A549 (cell line): Measurements from ENCODE around the gene SIVA1. TPM values are rescaled to one million over a fixed set of nuclear protein-coding genes. Genes with fewer than 3 reads are reported as not detected.

ENCODE experiments used
- ATAC-seq, 2 experiments: fragments of 200-7000 bp in 1 of 2; fragments of >200 bp in 1 of 2; cut with Nextera tagmentation in 1 of 2; cut with Tn5 transposase in 1 of 2; 3 replicates each; pipeline versions ENCODE4 v1.8.0 to v1.9.1; 2018 to 2020; ENCODE audit warnings: mild to moderate bottlenecking in 1 of 2, moderate library complexity in 1 of 2
- CTCF ChIA-PET: fragments of 300-600 bp; sonication (Branson Sonifier 250); formaldehyde crosslinking; extraction: SDS; loops from one replicate; lab custom pipeline; 2021; ENCODE audit warnings: antibody characterized with exemption, inconsistent platforms; lab: Yijun Ruan, JAX
- POLR2A ChIA-PET: fragments of 350-600 bp; formaldehyde crosslinking; extraction: SDS; loops from one replicate; lab custom pipeline; 2021; ENCODE audit warnings: antibody characterized with exemption, inconsistent platforms; lab: Yijun Ruan, JAX
- DNase-seq, 2 experiments: peaks; one replicate each; pipeline versions ENCODE4 v3.0.0 to v3.0.0-alpha.2; 2011 to 2016; ENCODE audit warnings: low read depth in 1 of 2, low spot score in 1 of 2
- FAIRE-seq: peaks from 2 replicates; lab custom pipeline; 2011; peaks lifted over from hg19 to GRCh38; lab: Jason Lieb, UNC
- H3K27ac ChIP-seq, 2 experiments: fragments of >200 bp; sonication (Bioruptor Twin); formaldehyde crosslinking; 3 replicates each; pipeline ENCODE4 v1.5.1; 2016 to 2017
- H3K4me1 ChIP-seq: fragments of >200 bp; sonication (Bioruptor Twin); formaldehyde crosslinking; 3 replicates; pipeline ENCODE4 v1.6.1; 2016
- H3K4me2 ChIP-seq: fragments of >200 bp; sonication (Bioruptor Twin); formaldehyde crosslinking; 3 replicates; pipeline ENCODE4 v1.6.1; 2016
- H3K4me3 ChIP-seq: fragments of >200 bp; sonication (Bioruptor Twin); formaldehyde crosslinking; 3 replicates; pipeline ENCODE4 v1.5.1; 2016
- H3K9me3 ChIP-seq: fragments of >200 bp; sonication (Bioruptor Twin); formaldehyde crosslinking; 3 replicates; pipeline ENCODE4 v1.6.1; 2016
- CHD2 ChIP-seq: fragments of 150-350 bp; IDR thresholded peaks from 2 replicates; pipeline ENCODE4 v1.6.1; 2014; ENCODE audit warnings: low read length; ENCODE audit not compliant: partially characterized antibody
- EP300 ChIP-seq, 2 experiments: fragments of >200 bp; sonication (Bioruptor Twin); formaldehyde crosslinking; IDR thresholded peaks; 2 replicates in 1 of 2; 3 replicates in 1 of 2; pipeline ENCODE4 v1.6.1; 2016 to 2017
- HDAC2 ChIP-seq: fragments of 200-600 bp; sonication (generic); IDR thresholded peaks from 2 replicates; pipeline ENCODE4 v1.6.1; 2016
- HEYL ChIP-seq: fragments of 250-450 bp; sonication (Bioruptor Pico); IDR thresholded peaks from 2 replicates; pipeline ENCODE4 v1.8.0; 2021; ENCODE audit warnings: mild to moderate bottlenecking, moderate library complexity
- HOXB5 ChIP-seq: fragments of 250-450 bp; sonication (Bioruptor Pico); IDR thresholded peaks from 2 replicates; pipeline ENCODE4 v1.5.0; 2020; ENCODE audit warnings: mild to moderate bottlenecking, moderate library complexity
- MAFK ChIP-seq: fragments of 450-650 bp; IDR thresholded peaks from 2 replicates; pipeline ENCODE4 v1.6.1; 2014; ENCODE audit not compliant: partially characterized antibody
- MAZ ChIP-seq: fragments of 150-350 bp; IDR thresholded peaks from 2 replicates; pipeline ENCODE4 v1.6.1; 2014; ENCODE audit warnings: antibody characterized with exemption, low read depth, low read length, borderline replicate concordance
- MYC ChIP-seq: IDR thresholded peaks from 2 replicates; pipeline ENCODE4 v1.6.1; 2012; ENCODE audit warnings: mild to moderate bottlenecking, inconsistent platforms, low read length, improper control_type of control experiment, borderline replicate concordance
- NR3C1 ChIP-seq: fragments of >200 bp; sonication (Bioruptor Twin); formaldehyde crosslinking; IDR thresholded peaks from 3 replicates; pipeline ENCODE4 v1.6.1; 2017
- POLR2A ChIP-seq: IDR thresholded peaks from 2 replicates; pipeline ENCODE4 v1.6.1; 2012; ENCODE audit warnings: mild to moderate bottlenecking, low read length
- POLR2AphosphoS2 ChIP-seq: conservative IDR thresholded peaks from 2 replicates; pipeline ENCODE4 v1.6.1; 2012; ENCODE audit warnings: low read length, improper control_type of control experiment, inconsistent platforms
- RAD21 ChIP-seq, 2 experiments: fragments of >200 bp in 1 of 2; sonication (Bioruptor Twin) in 1 of 2; formaldehyde crosslinking in 1 of 2; IDR thresholded peaks in 1 of 2; conservative IDR thresholded peaks in 1 of 2; 2 replicates in 1 of 2; 3 replicates in 1 of 2; pipeline ENCODE4 v1.6.1; 2012 to 2018; ENCODE audit warnings: inconsistent platforms in 1 of 2
- WGBS: methylation state at CpG from one replicate; pipeline ENCODE4 v1.1.6; 2017; ENCODE audit errors: missing lambda C conversion rate; 5-methylcytosine and 5-hydroxymethylcytosine counted together
- polyA plus RNA-seq, 4 experiments: library from polyadenylated mRNA; depleted of rRNA in 3 of 4; stranded (reverse); fragments of >200 nt; fragmentation: RNase III in 1 of 4; extraction: RNeasy Plus Mini Kit Qiagen cat#74134 plus additional on column Dnase treatment in 1 of 4; gene quantifications; 2 replicates in 3 of 4; 3 replicates in 1 of 4; pipeline ENCODE4 v1.2.3, GENCODE V29; 2011 to 2017
- TF ChIP-seq, protein P1 (sequence below): IDR thresholded peaks from 2 replicates; pipeline ENCODE4 v1.6.1; 2012; ENCODE audit warnings: low read depth, borderline replicate concordance
- TF ChIP-seq, protein P2 (sequence below): fragments of 450-650 bp; IDR thresholded peaks from 2 replicates; pipeline ENCODE4 v1.6.1; 2014; ENCODE audit warnings: antibody characterized with exemption
- TF ChIP-seq, protein P3 (sequence below): fragments of 200-600 bp; sonication (generic); IDR thresholded peaks from 2 replicates; pipeline ENCODE4 v1.6.1; 2016; ENCODE audit warnings: antibody characterized with exemption, mild to moderate bottlenecking, moderate library complexity
- TF ChIP-seq, protein P4 (sequence below): fragments of >200 bp; sonication (Bioruptor Twin); formaldehyde crosslinking; IDR thresholded peaks from 3 replicates; pipeline ENCODE4 v1.5.1; 2016

The SIVA1 gene
- polyA plus RNA-seq, 2 of the 4 experiments (the other 2 are of a cell fraction) = 90.0 to 169 TPM

DNA sequence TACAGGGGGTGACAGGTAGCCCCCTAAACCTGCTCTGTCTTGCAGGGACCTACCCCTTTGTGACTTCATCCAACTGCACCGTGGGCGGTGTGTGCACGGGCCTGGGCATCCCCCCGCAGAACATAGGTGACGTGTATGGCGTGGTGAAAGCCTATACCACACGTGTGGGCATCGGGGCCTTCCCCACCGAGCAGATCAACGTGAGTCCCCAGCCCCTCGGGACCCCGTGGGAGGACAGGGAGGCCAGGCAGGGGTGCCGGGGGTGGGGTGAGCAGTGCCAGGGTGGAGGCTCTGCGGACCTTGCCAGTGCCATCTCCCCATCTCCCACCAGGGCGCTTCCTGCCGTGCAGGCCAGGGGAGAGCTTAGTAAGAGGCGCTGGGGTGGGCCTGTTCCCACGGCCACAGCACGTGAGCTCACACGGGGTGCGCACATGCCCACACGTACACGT, 11.1 kb upstream of the SIVA1 start:
- H3K9me3 ChIP-seq = no peaks in the 10 kb centered on the region
- ATAC-seq = no peak
- 88% methylated on average over 17 of the region's 23 CpGs for WGBS
- no peak overlapping the region for H3K4me2 ChIP-seq
- no peak for DNase-seq
- H3K4me1 ChIP-seq = no peaks in the 10 kb centered on the region
- CTCF ChIA-PET = interaction anchor here (1.0 to 2.1 kb wide), 6 partner anchors 11 to 76 kb away, joined by 3 to 10 read pairs (median 6); partner anchors contain the start of genes ADSS1 and SIVA1
- no peak overlapping the region for H3K27ac ChIP-seq
- POLR2A ChIA-PET = no interaction called here
- TF ChIP-seq, protein P1, sequence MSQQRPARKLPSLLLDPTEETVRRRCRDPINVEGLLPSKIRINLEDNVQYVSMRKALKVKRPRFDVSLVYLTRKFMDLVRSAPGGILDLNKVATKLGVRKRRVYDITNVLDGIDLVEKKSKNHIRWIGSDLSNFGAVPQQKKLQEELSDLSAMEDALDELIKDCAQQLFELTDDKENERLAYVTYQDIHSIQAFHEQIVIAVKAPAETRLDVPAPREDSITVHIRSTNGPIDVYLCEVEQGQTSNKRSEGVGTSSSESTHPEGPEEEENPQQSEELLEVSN = no peak
- TF ChIP-seq MAFK (no peak), EP300 (IDR thresholded peaks at IDR 0.05) (no peak), MAZ (no peak), POLR2A (no peak), POLR2AphosphoS2 (no peak), MYC (no peak), CHD2 (no peak), NR3C1 (no peak), HDAC2 (no peak)
- TF ChIP-seq, protein P2, sequence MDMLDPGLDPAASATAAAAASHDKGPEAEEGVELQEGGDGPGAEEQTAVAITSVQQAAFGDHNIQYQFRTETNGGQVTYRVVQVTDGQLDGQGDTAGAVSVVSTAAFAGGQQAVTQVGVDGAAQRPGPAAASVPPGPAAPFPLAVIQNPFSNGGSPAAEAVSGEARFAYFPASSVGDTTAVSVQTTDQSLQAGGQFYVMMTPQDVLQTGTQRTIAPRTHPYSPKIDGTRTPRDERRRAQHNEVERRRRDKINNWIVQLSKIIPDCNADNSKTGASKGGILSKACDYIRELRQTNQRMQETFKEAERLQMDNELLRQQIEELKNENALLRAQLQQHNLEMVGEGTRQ = no peak
- TF ChIP-seq, protein P3, sequence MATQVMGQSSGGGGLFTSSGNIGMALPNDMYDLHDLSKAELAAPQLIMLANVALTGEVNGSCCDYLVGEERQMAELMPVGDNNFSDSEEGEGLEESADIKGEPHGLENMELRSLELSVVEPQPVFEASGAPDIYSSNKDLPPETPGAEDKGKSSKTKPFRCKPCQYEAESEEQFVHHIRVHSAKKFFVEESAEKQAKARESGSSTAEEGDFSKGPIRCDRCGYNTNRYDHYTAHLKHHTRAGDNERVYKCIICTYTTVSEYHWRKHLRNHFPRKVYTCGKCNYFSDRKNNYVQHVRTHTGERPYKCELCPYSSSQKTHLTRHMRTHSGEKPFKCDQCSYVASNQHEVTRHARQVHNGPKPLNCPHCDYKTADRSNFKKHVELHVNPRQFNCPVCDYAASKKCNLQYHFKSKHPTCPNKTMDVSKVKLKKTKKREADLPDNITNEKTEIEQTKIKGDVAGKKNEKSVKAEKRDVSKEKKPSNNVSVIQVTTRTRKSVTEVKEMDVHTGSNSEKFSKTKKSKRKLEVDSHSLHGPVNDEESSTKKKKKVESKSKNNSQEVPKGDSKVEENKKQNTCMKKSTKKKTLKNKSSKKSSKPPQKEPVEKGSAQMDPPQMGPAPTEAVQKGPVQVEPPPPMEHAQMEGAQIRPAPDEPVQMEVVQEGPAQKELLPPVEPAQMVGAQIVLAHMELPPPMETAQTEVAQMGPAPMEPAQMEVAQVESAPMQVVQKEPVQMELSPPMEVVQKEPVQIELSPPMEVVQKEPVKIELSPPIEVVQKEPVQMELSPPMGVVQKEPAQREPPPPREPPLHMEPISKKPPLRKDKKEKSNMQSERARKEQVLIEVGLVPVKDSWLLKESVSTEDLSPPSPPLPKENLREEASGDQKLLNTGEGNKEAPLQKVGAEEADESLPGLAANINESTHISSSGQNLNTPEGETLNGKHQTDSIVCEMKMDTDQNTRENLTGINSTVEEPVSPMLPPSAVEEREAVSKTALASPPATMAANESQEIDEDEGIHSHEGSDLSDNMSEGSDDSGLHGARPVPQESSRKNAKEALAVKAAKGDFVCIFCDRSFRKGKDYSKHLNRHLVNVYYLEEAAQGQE = no peak
- no peak overlapping the region for H3K4me3 ChIP-seq
- FAIRE-seq = no peak

DNA sequence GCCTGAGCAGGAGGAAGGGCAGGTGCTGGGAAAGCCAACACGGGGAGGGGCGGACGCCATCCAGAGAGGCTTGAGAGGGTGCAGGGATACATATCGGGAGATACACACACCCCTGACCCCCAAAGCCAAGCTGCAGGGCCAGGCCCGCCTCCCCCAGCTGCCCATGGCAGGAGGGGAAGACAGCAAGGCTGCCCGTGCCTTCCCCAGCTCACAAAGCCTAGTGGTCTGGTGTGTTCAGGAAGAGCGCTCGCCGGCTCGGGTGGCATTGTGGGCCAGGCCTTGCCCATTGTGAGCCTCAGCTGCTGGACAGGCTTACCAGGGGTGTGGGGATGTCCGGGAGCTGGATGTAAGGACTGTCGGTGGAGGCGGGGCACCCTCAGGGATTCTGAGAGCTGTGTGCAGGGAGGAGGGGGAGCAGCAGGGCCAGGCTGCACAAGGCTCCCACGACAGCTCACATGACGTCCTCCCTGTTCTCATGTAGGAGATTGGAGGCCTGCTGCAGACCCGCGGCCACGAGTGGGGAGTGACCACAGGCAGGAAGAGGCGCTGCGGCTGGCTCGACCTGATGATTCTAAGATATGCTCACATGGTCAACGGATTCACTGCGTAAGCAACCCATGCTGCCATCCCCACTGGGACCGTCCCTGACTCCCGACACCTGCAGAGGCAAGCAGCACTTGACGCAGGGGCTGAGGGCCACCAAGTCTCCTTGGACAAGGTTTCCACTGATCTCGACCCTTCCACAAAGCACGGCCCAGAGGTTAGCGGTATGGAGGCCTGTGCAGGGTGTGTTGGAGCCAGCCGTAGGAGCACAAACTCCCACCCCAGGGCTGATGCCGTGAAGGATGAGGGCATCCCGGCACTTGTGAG, 10.1 kb upstream of the SIVA1 start:
- whole genome bisulfite sequencing = 92% methylated on average over 31 of the region's 32 CpGs
- no peak for ATAC-seq
- no peak overlapping the region for H3K27ac ChIP-seq
- no peak for FAIRE-seq
- H3K9me3 ChIP-seq = no peaks in the 10 kb centered on the region
- CTCF ChIA-PET = interaction anchor here (1.0 to 2.1 kb wide), 6 partner anchors 11 to 77 kb away, joined by 3 to 10 read pairs (median 6); partner anchors contain the start of genes ADSS1 and SIVA1
- no peak overlapping the region for H3K4me3 ChIP-seq
- TF ChIP-seq, protein P2 = no peak
- TF ChIP-seq HOXB5 (CRISPR knock-in tag) = no peak
- no peak for TF ChIP-seq HEYL
- TF ChIP-seq RAD21 (conservative IDR thresholded peaks at IDR 0.05 in 1 of 2, IDR thresholded peaks at IDR 0.05 in 1 of 2) = no peak
- TF ChIP-seq, protein P4, sequence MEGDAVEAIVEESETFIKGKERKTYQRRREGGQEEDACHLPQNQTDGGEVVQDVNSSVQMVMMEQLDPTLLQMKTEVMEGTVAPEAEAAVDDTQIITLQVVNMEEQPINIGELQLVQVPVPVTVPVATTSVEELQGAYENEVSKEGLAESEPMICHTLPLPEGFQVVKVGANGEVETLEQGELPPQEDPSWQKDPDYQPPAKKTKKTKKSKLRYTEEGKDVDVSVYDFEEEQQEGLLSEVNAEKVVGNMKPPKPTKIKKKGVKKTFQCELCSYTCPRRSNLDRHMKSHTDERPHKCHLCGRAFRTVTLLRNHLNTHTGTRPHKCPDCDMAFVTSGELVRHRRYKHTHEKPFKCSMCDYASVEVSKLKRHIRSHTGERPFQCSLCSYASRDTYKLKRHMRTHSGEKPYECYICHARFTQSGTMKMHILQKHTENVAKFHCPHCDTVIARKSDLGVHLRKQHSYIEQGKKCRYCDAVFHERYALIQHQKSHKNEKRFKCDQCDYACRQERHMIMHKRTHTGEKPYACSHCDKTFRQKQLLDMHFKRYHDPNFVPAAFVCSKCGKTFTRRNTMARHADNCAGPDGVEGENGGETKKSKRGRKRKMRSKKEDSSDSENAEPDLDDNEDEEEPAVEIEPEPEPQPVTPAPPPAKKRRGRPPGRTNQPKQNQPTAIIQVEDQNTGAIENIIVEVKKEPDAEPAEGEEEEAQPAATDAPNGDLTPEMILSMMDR = no peak
- TF ChIP-seq, protein P1 = no peak
- H3K4me1 ChIP-seq = no peaks in the 10 kb centered on the region
- POLR2A ChIA-PET = no interaction called here
- H3K4me2 ChIP-seq = no peak overlapping the region
- no peak for DNase-seq
